Activated naive CD4-positive, alpha-beta T cell treated with anti-CD3 and anti-CD28 coated beads, Interleukin-2, amount 50 U/mL, for 24 hours (primary cell): ENCODE data around the gene IFNAR1.
"Not testable (repeated sequence)": the region's sequence is repeated elsewhere in the genome, so short reads cannot be mapped to it uniquely, and the experiment has no call there.

Experiments used
- H3K27ac Mint-ChIP-seq: one replicate; pipeline ENCODE4 v1.8.0; 2021; ENCODE audit warnings: mild to moderate bottlenecking, mixed read lengths
- H3K27me3 Mint-ChIP-seq: one replicate; pipeline ENCODE4 v1.8.0; 2021; ENCODE audit warnings: mixed read lengths
- H3K36me3 Mint-ChIP-seq: one replicate; pipeline ENCODE4 v1.8.0; 2021; ENCODE audit warnings: mixed read lengths
- H3K4me1 Mint-ChIP-seq: one replicate; pipeline ENCODE4 v1.8.0; 2021; ENCODE audit warnings: mixed read lengths
- H3K4me3 Mint-ChIP-seq: one replicate; pipeline ENCODE4 v1.8.0; 2021; ENCODE audit warnings: mild to moderate bottlenecking, mixed read lengths
- H3K9me3 Mint-ChIP-seq: one replicate; pipeline ENCODE4 v1.8.0; 2021; ENCODE audit warnings: mixed read lengths

Gene IFNAR1

DNA sequence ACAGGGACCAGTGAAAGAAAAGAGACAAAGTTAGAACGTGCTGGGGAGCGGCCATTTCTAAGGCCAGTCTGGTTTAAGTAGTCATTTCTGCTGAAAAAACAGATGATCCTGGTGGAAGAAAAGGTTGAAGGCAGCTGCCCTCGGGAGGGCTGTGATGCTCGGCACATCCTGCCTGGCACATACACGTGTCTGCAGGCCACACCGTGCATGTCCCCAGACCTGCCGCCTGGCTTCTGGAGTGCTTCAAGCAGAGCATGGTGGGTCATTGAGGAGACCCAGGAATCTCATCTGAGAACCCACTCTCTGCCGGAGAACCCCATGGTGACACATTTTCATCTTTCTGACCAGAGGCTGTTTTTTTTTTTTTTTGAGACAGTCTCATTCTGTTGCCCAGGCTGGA lies 32.4 kb downstream of the IFNAR1 start:
- Mint-ChIP-seq H3K27ac (peak overlapping the region; percentile 46), H3K4me3 (no peak overlapping the region), H3K36me3 (peaks cover 6% of the 10 kb centered on the region), H3K9me3 (no peaks in the 10 kb centered on the region), H3K4me1 (peaks cover 18% of the 10 kb centered on the region), H3K27me3 (no peaks in the 10 kb centered on the region)

DNA sequence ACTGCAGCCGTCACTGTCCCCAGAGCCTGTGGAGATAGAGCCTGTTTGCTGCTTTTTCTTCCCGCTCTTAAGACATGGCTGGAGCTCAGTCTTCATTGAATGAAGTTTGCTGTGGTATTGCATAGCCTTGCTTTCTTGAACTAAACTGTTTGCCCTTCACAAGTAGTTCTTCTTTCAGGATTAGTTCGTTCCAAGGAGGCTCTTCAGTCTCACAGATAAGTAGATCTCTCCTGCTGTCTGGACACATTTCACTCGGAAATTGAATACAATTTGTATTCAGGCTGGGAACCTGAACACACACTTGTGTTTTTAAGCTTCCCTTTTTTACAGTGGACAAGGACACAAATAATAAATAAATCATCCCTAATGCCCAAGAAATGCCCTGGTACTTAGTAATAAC lies 34.7 kb downstream of the IFNAR1 start:
- H3K9me3 Mint-ChIP-seq = no peaks in the 10 kb centered on the region
- H3K36me3 Mint-ChIP-seq = peaks cover 4% of the 10 kb centered on the region
- no peaks in the 10 kb centered on the region for H3K27me3 Mint-ChIP-seq
- peak overlapping the region; percentile 38 for H3K27ac Mint-ChIP-seq
- peaks cover 24% of the 10 kb centered on the region for H3K4me1 Mint-ChIP-seq
- H3K4me3 Mint-ChIP-seq = no peak overlapping the region

DNA sequence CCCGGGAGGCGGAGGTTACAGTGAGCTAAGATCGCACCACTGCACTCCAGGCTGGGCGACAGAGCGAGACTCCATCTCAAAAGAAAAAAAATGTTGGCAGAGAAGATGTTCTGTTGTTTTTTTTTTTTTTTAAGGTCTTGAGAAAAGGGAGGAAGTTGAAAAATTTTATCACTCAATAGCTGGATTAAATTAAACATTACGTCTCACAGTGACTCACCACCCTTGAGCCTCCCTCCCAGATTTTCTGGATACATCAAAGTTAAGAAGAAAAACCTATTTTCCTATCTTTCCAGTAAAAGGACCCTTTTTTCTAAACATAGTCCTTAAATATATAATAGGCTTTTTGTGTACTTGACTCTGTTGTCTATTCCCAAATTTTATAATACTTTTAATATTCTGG lies 35.5 kb downstream of the IFNAR1 start:
- peaks cover 21% of the 10 kb centered on the region for H3K4me1 Mint-ChIP-seq
- peaks cover 2% of the 10 kb centered on the region for H3K36me3 Mint-ChIP-seq
- H3K27me3 Mint-ChIP-seq = no peaks in the 10 kb centered on the region
- H3K4me3 Mint-ChIP-seq = no peak overlapping the region
- no peak overlapping the region for H3K27ac Mint-ChIP-seq
- H3K9me3 Mint-ChIP-seq = no peaks in the 10 kb centered on the region

DNA sequence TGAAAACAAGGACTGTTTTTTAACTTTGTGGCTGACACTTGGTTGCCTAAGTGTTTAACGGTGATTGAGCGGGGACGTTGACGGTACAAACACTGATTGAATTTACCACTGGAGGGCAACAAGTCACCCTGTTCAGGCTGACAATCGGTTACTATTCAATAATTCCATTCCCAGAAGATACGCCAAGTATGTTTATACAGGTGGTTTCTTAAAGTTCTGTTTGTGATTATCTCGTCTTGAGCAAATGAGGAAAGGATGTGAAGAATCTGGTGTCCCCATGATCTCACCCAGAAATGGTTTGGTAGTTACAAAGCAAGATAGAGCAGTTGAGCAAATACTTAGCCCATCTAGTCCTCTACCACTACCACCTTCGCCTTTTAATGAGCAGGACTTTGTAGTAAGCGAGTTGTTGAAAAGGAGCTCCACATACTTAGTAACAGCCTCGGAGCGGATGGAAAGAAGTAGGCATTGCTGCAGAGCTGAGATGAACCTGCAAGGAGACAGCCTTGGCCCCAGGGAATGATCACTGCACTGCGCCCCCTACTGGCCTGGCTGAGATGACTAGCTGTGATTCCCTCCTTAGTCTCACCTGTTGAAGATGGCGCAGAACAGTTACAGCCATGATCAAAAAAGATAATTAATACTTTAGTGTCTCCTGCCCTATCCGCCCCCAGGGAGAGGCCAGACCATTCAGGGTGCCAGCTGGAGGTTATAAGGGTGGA lies 36.3 kb downstream of the IFNAR1 start:
- H3K27me3 Mint-ChIP-seq = no peaks in the 10 kb centered on the region
- no peaks in the 10 kb centered on the region for H3K9me3 Mint-ChIP-seq
- H3K4me3 Mint-ChIP-seq = peak overlapping the region; percentile 84
- H3K27ac Mint-ChIP-seq = peak overlapping the region; percentile 73
- peaks cover 20% of the 10 kb centered on the region for H3K4me1 Mint-ChIP-seq
- H3K36me3 Mint-ChIP-seq = peaks cover 2% of the 10 kb centered on the region

DNA sequence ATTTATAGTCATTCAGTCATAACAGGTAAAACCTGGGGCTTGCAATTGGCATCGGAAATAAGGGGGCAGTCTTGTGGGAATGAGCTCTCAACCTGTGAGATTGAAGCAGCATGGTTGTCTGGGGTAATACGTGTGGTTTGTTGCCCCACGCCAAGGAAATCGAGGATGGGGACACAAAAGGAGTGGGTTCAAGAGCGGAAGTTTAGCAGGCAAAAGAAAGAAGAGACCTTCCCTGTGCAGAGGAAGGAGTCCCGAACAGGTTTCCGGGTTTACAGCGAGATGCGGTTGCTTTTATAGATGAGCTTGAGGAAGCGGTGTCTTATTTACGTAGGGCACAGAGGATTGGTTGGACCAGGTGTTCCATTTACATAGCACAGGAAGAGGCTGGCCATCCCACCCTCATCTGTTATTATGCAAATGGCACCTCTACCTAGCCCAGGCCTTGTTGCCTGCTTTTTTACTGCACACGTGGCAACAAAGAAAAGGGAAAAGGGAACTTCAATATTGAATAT lies 37.3 kb downstream of the IFNAR1 start:
- no peaks in the 10 kb centered on the region for H3K36me3 Mint-ChIP-seq
- H3K9me3 Mint-ChIP-seq = no peaks in the 10 kb centered on the region
- peaks cover 20% of the 10 kb centered on the region for H3K4me1 Mint-ChIP-seq
- H3K4me3 Mint-ChIP-seq = peak overlapping the region; percentile 84
- H3K27ac Mint-ChIP-seq = peak overlapping the region; percentile 95
- no peaks in the 10 kb centered on the region for H3K27me3 Mint-ChIP-seq

DNA sequence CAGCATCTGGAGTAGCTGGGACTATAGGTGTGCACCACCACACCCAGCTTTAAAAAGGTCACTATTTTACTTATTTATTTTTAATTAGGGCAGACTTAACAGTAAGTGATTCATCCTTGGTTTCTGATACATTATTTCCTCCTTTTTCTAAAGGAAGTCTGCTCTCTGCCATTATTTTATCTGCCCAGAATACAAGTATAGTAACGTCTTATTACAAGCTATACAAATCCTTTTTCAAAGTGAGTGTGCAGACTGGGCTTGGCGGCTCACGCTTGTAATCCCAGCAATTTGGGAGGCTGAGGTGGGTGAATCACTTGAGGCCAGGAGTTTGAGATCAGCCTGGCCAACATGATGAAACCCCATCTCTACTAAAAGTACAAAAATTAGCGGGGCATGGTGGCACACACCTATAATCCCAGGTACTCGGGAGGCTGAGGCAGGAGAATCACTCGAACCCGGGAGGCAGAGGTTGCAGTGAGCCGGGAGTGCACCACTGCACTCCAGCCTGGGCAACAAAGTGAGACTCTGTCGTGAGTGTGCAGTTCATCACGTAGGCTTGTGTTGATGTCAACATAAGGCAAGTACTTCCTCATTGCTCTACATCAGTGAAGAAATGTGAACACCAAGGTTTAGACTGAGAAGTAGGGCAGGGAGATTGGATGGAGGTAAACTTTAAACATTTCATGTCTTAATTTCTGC lies 39.3 kb downstream of the IFNAR1 start:
- H3K27ac Mint-ChIP-seq, H3K9me3 Mint-ChIP-seq, H3K4me3 Mint-ChIP-seq, H3K27me3 Mint-ChIP-seq, H3K36me3 Mint-ChIP-seq: not testable (repeated sequence)
- H3K4me1 Mint-ChIP-seq = peaks cover 20% of the 10 kb centered on the region

DNA sequence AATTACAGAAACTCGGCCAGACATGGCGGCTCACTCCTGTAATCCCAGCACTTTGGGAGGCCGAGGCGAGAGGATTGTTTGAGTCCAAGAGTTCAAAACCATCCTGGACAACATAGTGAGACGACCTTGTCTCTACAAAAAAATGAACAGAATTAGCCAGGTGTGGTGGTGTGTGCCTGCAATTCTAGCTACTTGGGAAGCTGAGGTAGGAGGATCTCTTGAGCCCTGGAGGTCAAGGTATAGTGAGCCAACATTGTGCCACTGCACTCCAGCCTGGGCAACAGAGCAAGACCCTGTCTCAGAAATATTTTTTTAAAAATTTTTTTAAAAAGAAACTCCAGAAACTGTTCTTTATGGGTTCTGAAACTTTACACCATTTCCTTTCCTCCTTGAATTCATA lies 40.1 kb downstream of the IFNAR1 start:
- H3K27ac Mint-ChIP-seq = no peak overlapping the region
- no peaks in the 10 kb centered on the region for H3K27me3 Mint-ChIP-seq
- peaks cover 5% of the 10 kb centered on the region for H3K36me3 Mint-ChIP-seq
- peaks cover 5% of the 10 kb centered on the region for H3K9me3 Mint-ChIP-seq
- H3K4me1 Mint-ChIP-seq = peaks cover 20% of the 10 kb centered on the region
- H3K4me3 Mint-ChIP-seq = no peak overlapping the region

DNA sequence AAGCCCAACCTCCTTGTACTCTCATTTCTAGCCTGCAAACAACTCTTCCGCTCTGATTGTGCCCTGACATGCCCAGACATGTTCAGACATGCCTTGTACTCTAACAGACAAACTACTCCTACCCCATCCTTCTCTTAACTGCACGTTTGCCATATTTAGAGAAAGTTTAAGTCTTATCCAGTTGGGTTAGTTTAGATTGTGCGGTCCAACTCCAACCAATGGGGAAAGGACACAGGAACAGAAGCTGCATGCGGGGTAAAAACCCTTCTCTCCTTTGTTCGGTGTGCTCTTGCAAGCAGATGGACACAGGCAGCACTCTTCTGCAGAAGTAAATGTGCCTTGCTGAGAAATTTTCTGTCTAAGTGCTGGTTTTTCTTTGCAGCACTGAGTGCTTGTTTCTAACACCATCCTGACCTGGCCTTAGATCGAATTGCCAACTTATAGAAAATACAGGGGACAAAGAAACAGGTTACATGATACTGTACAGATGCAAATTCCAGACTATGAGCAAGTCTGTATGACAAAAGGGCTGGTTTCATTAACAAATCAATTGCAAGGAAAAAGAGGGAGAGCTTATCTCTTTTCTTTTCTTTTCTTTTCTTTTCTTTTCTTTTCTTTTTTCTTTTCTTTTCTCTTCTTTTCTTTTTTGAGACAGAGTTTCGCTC lies 42.7 kb downstream of the IFNAR1 start:
- Mint-ChIP-seq H3K4me1 (peaks cover 4% of the 10 kb centered on the region), H3K4me3 (no peak overlapping the region)

DNA sequence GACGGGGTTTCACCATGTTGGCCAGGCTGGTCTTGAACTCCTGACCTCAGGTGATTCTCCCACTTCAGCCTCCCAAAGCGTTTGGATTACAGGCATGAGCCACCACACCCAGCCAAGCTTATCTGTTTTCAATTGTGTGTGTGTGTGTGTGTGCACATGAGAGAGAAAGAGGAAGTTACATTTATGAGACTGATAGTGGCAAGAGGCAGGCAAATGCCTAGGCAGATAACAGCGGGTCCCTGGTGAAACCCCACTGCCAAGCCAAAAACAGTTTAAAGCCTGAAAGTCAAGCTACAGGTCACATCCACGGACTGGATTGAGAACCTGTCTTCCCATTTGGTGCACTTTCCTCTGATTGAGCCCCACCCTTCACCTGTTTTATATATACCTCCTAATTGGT lies 43.4 kb downstream of the IFNAR1 start:
- Mint-ChIP-seq H3K36me3 (peaks cover 5% of the 10 kb centered on the region), H3K4me3 (no peak overlapping the region), H3K9me3 (peaks cover 5% of the 10 kb centered on the region), H3K27me3 (no peaks in the 10 kb centered on the region), H3K4me1 (no peaks in the 10 kb centered on the region), H3K27ac (peak overlapping the region; percentile 30)

More for the DNA sequence above, 42.7 kb downstream of the IFNAR1 start:
- H3K9me3 Mint-ChIP-seq = peaks cover 5% of the 10 kb centered on the region
- H3K36me3 Mint-ChIP-seq = peaks cover 5% of the 10 kb centered on the region
- H3K27me3 Mint-ChIP-seq = no peaks in the 10 kb centered on the region
- H3K27ac Mint-ChIP-seq = peak overlapping the region; percentile 46

DNA sequence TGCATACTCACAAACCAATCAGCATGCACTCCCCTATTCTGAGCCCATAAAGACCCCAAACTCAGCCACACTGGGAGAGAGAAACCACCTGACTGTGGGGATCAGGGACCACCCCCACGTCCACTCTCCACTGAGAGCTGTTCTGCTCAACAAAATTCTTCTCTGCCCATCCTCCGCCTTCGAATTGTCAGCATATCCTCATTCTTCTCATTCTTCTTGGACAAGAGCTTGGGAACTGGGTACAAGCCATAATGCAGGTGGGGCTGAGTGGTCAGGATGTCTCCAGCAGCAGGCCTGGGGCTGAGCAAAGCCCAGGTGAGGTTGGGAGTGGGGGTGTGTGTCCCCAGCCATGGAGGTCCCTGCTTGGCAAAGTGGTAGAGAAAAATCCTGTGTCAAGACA lies 43.8 kb downstream of the IFNAR1 start:
- Mint-ChIP-seq H3K4me1 (peaks cover under 1% of the 10 kb centered on the region), H3K4me3 (no peak overlapping the region), H3K9me3 (peaks cover 5% of the 10 kb centered on the region), H3K27me3 (no peaks in the 10 kb centered on the region), H3K36me3 (peaks cover 5% of the 10 kb centered on the region), H3K27ac (peak overlapping the region; percentile 30)

DNA sequence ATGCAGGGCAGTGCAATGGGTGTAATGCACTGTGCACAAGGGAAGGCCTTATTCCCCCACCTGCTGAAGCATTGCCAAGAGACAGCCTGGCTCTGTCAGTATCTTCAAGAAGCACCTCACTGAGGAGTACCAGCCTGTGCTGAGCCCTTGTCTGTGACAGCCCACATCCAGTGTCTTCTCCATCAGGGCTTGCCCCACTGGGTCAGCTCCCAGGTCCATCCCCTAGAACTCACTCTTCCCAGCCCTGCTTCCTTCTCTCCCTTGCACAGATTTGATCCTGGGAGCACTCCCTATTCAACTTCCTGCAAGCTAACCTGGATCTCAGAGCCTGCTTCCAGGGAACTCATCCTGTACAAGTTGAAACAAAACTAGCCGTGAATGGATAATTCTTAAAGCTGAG lies 44.8 kb downstream of the IFNAR1 start:
- peak overlapping the region; percentile 30 for H3K27ac Mint-ChIP-seq
- peaks cover 5% of the 10 kb centered on the region for H3K36me3 Mint-ChIP-seq
- no peaks in the 10 kb centered on the region for H3K27me3 Mint-ChIP-seq
- no peak overlapping the region for H3K4me3 Mint-ChIP-seq
- H3K4me1 Mint-ChIP-seq = peaks cover 6% of the 10 kb centered on the region
- peaks cover 5% of the 10 kb centered on the region for H3K9me3 Mint-ChIP-seq

DNA sequence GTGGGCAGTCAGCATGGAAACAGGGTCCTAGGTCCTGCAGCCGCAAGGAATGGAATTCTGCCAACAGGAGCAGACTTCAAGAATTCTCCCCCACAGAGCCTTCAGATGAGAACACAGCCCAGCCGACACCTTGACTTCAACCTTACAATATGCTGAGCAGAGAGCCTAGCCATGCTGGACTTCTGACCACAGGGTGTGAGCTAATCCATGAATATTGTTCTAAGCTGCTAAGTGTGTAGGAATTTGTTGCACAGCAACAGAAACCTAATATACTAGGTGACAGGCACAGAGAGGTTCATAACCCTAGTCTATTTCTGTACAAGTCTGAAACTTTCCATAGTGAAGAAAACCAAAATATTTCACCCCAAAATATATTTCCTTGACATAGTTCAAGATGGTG lies 45.5 kb downstream of the IFNAR1 start:
- H3K27ac Mint-ChIP-seq = no peak overlapping the region
- peaks cover 11% of the 10 kb centered on the region for H3K4me1 Mint-ChIP-seq
- no peak overlapping the region for H3K4me3 Mint-ChIP-seq
- peaks cover 5% of the 10 kb centered on the region for H3K36me3 Mint-ChIP-seq
- H3K27me3 Mint-ChIP-seq = no peaks in the 10 kb centered on the region
- H3K9me3 Mint-ChIP-seq = peaks cover 5% of the 10 kb centered on the region

DNA sequence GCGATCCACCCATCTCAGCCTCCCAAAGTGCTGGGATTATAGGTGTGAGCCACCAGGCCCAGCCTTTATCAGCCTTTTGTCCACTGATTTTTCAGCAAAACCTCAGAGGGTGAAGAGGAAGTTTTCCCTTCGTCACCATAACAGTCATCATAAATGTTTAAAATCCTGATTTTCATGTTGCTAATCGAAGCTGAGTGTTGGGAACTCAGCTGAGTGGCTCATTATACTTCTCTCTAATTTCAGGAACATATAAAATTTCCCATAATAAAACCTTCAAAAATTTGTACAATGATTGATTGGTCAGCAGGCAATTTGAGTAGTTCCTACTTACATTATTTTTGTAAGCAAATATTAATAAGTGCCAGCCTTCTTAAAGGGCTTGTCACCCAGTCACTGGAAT lies 46.6 kb downstream of the IFNAR1 start:
- peaks cover 5% of the 10 kb centered on the region for H3K36me3 Mint-ChIP-seq
- H3K4me1 Mint-ChIP-seq = peaks cover 13% of the 10 kb centered on the region
- no peak overlapping the region for H3K4me3 Mint-ChIP-seq
- no peaks in the 10 kb centered on the region for H3K27me3 Mint-ChIP-seq
- peaks cover 5% of the 10 kb centered on the region for H3K9me3 Mint-ChIP-seq
- H3K27ac Mint-ChIP-seq = no peak overlapping the region

DNA sequence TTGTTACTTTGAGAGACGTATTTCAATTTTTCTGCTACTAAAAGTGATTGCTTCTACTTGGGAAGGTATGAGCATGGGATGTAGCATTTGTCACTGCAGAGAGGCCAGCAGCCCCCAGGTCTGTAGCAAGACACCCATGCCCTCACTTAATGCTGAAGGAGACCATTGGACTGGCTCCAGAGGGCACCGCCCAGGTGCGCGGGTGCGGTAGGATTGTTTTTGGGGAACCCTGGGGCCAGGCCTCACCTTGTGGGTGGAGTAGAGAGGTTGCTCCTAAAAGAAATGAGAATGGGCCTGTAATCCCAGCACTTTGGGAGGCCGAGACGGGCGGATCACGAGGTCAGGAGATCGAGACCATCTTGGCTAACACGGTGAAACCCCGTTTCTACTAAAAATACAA lies 47.8 kb downstream of the IFNAR1 start:
- Mint-ChIP-seq H3K9me3 (peaks cover under 1% of the 10 kb centered on the region), H3K4me1 (peaks cover 18% of the 10 kb centered on the region), H3K27ac (no peak overlapping the region), H3K4me3 (no peak overlapping the region), H3K27me3 (no peaks in the 10 kb centered on the region), H3K36me3 (peaks cover under 1% of the 10 kb centered on the region)

DNA sequence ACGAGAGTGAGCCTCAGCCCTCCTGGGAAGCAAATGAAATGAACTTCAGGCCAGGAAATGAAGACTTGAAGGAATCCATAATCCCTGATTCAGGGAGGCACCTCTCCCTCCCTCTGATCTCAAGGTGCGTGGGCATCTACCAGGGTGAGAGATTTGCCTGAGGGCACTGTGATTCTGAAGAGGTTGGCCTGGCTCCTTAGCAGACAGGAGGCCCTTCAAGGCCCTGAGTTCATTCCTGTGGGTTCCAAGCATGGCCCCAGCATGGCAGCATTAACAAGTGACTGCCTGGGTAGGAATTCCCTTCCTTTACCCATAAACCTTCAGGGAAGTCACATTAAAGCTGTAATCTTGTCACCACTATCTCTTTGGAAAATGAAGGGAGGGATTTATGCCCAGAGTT lies 48.7 kb downstream of the IFNAR1 start:
- Mint-ChIP-seq H3K4me3 (no peak overlapping the region), H3K9me3 (no peaks in the 10 kb centered on the region), H3K27me3 (no peaks in the 10 kb centered on the region), H3K36me3 (no peaks in the 10 kb centered on the region), H3K4me1 (peaks cover 18% of the 10 kb centered on the region), H3K27ac (peak overlapping the region; percentile 35)

DNA sequence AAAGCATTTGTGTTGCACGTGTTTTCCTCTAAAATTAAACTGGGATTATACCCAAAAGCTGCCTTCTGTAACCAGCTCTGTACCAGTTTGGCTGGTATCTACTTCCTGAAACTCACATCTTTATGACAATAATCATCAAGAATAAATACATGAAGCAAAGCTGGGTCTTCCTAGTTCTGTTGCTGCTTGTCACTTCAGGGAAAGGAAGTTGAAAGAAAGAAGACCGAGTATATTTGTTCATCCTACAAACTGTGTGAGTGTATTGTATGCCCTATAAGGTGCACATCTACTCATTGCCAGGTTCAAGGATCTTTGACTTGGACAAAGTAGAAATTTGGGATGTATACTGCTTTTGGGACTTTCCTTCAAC lies 49.3 kb downstream of the IFNAR1 start:
- no peaks in the 10 kb centered on the region for H3K27me3 Mint-ChIP-seq
- H3K27ac Mint-ChIP-seq = no peak overlapping the region
- H3K4me3 Mint-ChIP-seq = no peak overlapping the region
- peaks cover 21% of the 10 kb centered on the region for H3K4me1 Mint-ChIP-seq
- H3K9me3 Mint-ChIP-seq = no peaks in the 10 kb centered on the region
- H3K36me3 Mint-ChIP-seq = no peaks in the 10 kb centered on the region
